HG03565 (cell line): ENCODE measurements around the gene COL1A1.
A peak's percentile ranks its signal among the peaks of the same experiment; 100 is the strongest.

Experiments
- ATAC-seq: cut with Tn5 transposase; IDR thresholded peaks from one replicate; pipeline ENCODE4 v1.9.1; 2021; ENCODE audit warnings: mild to moderate bottlenecking, moderate library complexity; ENCODE audit not compliant: unreplicated experiment

COL1A1 gene

DNA sequence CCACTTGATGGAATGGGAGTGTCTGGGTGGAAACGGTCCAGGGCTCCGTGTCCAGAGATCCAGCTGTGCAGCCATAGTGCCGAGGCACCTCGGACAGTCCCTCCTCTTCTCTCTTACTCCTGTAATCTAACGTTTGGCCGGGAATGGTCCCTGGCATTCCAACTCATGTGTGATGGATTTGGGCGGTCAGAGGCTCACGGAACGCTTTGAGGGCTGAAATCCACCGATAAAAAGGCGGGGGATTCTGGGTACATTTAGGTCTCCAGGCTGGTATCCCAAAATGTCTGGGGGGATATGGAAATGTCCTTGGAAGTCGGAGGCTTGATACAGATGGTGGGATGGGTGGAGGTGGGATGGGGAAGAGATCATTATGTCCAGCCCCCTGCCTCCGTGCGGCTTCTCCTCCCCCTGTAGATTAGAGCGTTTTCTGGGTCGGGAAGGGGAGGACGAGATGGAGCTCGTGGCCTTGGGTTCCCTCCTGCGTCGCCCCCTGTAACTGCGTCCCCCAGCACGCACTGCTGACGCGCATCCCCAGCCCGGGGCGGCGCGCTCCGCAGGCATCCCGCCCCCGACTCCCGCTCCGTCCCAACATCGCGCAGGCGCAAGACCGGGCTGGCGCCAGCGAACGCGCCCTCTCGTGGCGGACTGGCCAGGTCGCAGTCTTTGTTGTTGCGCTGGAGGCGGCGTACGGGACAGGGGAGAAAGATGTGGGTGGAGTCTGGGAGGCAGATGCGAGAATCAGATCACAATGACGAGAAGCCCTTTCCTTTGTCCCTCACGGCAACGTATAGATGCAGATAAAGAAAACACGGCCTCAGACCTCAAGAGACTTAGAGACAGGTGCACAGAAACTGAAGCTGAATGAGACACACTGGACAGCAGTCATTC is 40.2 kb downstream of the COL1A1 start:
- peak; percentile 85 for ATAC-seq

- ATAC-seq, result no peak
Measured at GRCh38 chr17:50157891-50158290, 43.5 kb downstream of the COL1A1 start.

- ATAC-seq, result no peak
Measured at GRCh38 chr17:50155115-50155819, 46.2 kb downstream of the COL1A1 start.

DNA sequence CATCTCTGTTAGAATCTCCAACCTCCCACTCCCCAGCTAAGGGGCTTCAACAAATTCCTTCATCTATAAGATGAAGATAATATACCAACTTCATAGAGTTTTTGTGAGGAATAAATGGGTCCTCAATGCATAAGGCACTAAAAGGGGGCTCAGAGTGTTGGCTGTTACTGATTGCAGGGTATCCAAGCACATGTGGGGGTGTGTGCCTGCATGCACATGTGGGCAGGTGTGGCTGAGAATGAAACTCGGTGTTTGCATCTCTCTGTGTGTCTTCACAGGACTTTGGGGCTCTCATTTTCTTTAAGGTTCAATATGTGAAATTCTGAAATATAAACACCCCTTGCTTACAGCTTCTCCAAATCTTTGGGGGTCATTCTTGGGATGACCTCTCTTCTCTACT is 46.8 kb downstream of the COL1A1 start:
- no peak for ATAC-seq

- no peak for ATAC-seq
Measured at GRCh38 chr17:50153650-50154575, 47.5 kb downstream of the COL1A1 start.

- ATAC-seq, result no peak
Measured at GRCh38 chr17:50152736-50153135, 48.7 kb downstream of the COL1A1 start.

DNA sequence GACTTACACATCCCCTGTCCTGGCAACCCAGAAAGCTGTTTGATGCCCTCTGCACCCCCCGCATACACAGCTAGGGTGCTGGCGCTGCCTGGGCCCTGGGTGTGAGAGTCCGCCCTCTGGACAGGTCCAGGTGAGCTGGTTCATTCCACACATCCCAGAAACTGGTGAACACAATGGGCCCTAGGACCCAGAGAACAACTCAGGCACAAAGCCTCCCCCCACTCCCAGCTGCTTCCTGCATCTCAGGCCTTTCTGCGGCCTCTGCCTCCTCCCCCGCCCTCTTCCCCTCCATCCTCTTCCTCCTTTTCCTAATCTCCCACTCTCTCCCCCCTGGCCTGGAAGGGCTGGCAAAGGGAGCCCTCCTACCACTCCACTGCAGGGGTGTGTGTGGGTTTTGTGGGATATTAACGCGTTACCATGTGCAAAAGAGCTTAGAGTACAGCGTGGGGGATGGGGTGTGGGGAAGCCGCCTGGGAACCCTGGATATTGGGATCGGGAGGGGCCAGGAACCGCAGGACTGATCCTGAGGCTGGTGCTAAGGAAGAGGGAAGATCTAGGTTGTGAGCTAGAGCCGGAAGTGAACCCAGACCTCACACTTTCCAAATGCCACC is 49.4 kb downstream of the COL1A1 start:
- ATAC-seq, result no peak

DNA sequence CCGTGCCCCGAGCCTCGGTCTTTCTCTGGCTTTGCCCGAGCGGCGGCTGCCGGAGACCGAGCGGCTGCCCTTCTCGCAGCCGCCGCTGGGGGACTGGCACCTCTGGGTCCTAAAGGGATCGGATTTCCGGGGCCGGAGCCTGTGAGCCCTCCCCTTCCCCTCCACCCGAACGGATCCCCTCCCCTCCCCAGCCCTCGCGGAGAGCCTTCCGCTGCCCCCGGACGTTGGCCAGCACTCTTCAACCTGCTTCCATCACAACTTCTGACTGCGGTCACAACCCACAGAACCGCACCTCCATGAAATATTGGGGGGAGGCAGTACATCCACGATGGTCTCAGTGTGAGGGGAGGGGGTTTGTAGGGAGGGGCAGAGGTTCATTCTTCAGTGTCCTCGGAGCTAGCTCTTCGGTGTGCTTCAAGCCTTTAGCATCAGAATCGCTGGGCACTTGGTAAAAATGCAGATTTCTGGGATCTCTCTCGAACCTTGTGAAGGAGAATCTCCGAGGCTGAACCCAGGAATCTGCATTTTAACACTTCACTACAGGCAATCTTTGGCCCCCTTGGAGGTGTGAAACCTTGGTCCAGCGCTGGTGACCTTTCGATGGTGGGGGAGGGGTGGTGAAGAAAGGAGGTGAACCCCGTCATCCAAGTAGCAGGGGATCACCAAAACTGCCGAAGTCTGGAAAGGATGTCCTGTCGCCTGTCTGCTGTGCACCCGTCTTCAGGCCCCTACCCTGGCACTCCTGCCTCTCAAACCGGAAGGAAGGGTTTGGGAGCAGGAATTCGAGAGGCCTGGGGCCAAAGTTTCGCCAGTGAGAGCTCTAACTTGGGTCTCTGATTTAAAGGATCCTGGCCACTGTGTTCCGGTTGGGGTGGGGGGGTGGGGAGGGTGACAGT is 50.1 kb downstream of the COL1A1 start:
- no peak for ATAC-seq

DNA sequence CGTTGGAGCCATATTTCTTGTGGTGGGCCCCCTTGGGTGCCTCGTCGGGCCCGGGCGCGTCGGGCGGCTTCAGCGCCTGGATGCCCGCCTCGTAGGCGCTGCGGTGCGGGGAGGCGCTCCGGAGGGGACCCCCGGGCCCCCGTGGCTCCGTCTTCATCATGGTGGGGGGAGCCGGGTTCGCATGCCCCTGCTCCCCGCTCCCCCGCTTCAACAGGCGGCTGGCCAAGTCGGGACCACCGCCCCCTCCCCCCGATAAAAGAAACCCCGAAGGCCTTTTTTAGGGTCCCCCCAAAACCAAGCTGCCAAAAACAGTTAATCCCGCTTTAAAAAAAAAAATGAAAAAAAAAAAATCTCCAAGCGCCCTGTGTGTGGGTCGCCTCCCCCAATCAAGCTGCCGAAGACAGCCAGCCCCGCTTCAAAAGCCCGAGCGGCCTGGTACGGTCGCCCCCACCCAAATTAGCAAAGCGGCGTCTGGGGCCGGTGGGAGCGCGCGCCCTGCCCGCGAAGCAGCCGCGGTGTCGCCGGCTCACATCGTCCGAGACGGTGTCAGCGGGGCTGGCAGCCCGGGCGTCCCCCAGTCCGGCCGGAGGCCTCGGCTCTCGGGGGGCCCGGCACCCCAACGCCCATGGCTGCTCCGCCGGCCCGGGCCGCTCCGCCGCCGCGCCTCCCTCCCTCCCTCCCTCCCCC is 50.9 kb downstream of the COL1A1 start, which contains the start of gene PPP1R9B:
TSS of gene PPP1R9B (minus strand) at position 324 of the 687 bp plus-strand sequence. CDS start at position 160, 164 bp downstream.
- ATAC-seq, result no peak

DNA sequence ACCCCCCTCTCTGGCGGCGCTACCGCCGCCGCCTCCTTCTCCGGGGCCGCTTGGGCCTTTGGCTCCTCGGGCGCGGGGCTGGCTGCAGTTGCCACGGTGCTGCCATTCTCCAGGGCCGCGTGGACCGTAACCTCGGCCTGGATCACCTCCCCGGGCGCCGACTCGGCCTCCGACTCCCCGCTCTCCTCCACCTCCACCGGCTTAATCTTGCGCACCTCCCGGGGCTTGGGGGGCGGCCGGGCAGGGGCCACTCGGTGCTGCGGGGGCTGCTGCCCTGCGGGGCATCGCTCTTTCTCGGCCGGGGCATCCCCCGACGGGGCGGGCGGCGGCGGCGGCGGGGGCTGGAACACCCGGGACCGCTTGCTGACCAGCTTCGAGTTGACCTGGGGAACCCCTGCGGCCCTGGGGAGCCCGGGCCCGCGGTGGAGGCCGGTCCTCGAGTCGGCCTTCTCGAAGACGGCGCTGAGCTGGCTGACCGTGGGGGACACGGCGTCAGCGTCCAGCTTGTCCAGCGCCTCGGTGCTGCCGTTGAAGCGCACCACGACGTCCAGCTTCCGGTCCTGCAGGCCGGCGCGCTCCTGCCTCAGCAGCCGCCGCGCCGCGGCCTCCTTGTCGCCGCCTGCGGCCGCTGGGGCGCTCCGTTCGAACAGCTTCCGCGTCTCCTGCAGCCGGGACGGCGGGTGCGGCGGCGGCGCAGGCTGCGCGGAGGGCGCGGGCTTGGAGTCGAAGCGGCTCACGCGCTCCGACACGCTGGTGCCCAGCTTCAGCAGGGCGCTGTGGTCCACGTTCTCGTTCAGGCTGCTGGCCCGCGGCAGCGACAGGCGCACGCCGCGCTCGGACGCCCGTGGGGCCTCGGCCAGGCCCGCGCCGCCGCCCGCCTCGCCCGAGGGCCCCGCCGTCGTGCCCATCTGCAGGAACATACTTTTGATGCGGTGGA is 51.7 kb downstream of the COL1A1 start:
- ATAC-seq, result no peak

- ATAC-seq, result no peak
Measured at GRCh38 chr17:50149091-50149416, 52.4 kb downstream of the COL1A1 start.

DNA sequence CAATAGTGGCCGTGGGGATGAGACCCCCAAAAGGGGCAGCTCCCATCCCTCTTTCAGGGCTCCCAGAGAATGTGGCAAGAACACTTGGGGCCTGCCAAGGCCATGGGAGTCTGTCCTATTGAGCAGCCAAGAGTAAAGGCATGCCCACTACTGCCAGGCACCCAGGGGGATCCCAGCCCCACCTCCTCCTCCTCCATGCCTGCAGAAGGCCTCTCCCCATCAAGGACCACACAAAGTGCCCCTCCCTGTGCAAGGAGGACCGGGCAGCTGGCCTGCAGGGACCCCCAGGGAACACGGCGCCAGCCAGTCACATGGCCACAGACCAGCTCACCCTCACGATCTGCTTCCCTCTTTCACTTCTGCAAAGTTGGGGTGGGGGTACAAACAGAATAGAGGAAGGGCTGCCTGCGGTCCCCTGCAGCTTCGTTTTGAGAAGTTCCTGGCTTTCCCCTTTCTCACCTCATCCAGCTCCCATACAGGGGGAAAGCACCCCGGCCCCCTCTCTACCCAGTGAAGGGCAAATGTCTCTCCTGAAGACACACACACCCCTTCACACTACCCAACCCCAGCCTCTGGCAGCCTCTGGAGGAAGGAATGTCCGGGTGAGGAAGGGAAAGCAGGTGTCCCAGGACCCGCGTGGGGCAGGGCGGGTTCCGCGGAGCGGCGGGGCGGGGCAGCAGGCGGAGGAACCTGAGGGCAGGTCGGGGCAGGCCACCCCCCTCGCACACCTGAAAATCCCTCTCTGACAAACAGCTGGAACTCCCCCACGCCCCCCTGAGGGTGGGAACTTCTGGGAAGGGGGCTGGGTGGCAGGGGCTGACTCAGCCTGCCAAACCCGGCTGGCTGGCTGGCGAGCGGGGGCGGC is 53.0 kb downstream of the COL1A1 start:
- ATAC-seq, result peak; percentile 27

DNA sequence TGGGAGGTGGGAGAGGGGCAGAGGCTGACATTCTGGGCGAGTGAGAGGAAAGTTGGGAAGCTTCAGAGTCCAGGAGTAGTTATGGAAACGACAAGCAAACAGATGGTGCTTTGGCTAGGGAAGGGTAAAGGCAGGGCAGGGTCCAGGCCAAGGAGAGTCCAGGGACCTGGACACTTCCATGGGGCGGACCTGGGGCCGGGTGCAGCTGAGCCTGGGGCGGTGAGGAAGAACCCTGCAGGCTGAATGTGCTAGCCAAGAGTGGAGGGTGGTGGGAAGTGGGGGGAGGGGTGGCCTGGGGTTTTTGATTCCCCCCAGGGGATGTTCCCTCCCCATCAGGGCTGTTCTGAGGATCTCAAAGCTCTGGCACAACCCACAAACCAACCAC is 53.6 kb downstream of the COL1A1 start:
- ATAC-seq, result no peak

- ATAC-seq, result no peak
Measured at GRCh38 chr17:50146927-50147665, 54.3 kb downstream of the COL1A1 start.

GRCh38 chr17:50146230-50146926 is 55.1 kb downstream of the COL1A1 start:
- ATAC-seq, result no peak
